Left lung (tissue), 14 donors: ENCODE results near the gene SNAP47. TPM values are rescaled to one million over a fixed set of nuclear protein-coding genes. Genes with fewer than 3 reads are reported as not detected.
"Not testable (repeated sequence)": the region's sequence is repeated elsewhere in the genome, so short reads cannot be mapped to it uniquely, and the experiment has no call there.

Experiments used
- ATAC-seq: fragments of 200-7000 bp; cut with Tn5 transposase; one replicate; pipeline ENCODE4 v1.9.1; 2020; ENCODE audit warnings: moderate library complexity
- DNase-seq, 4 donors: peaks; one replicate each; pipeline ENCODE4 v3.0.0-alpha.2; 2013 to 2020
- H3K27ac ChIP-seq, 2 donors: fragments of 200-600 bp; sonication (generic) in 1 of 2; one replicate each; pipeline versions ENCODE4 v1.5.0 to v1.8.0; 2020 to 2021
- H3K27me3 ChIP-seq, 2 donors: fragments of 200-600 bp; sonication (generic) in 1 of 2; one replicate each; pipeline versions ENCODE4 v1.5.0 to v1.8.0; 2020 to 2021
- H3K36me3 ChIP-seq, 2 donors: fragments of 200-600 bp; sonication (generic) in 1 of 2; one replicate each; pipeline versions ENCODE4 v1.5.0 to v1.8.0; 2020 to 2021
- H3K4me1 ChIP-seq, 2 donors: fragments of 200-600 bp; one replicate each; pipeline ENCODE4 v1.8.0; 2021
- H3K4me3 ChIP-seq, 2 donors: fragments of 200-600 bp; sonication (generic) in 1 of 2; one replicate each; pipeline versions ENCODE4 v1.5.0 to v1.8.0; 2020 to 2021; ENCODE audit warnings: mild to moderate bottlenecking in 1 of 2
- H3K9me3 ChIP-seq, 2 donors: fragments of 200-600 bp; sonication (generic) in 1 of 2; one replicate each; pipeline versions ENCODE4 v1.5.0 to v1.8.0; 2020 to 2021
- CTCF ChIP-seq, 2 donors: fragments of 200-600 bp; sonication (generic) in 1 of 2; IDR thresholded peaks; one replicate each; pipeline versions ENCODE4 v1.5.0 to v1.8.0; 2021; ENCODE audit warnings: antibody characterized with exemption in 2 of 2
- intact Hi-C, 2 donors: fragments of 100-400 bp; cut with DNase I; formaldehyde crosslinking; loops; one replicate each; pipeline versions ENCODE4 v1.11.2 to v1.14.2; 2022
- long read RNA-seq, 12 donors: library from polyadenylated mRNA in 2 of 12; unstranded in 2 of 12; transcript quantifications; one replicate each; pipeline ENCODE4 v2.0.0 and lab custom pipeline, GENCODE V29; 2019 to 2026
- polyA plus RNA-seq, 6 donors: library from polyadenylated mRNA; unstranded; fragments of 120-200 nt; gene quantifications; one replicate each; pipeline ENCODE4 v1.2.1, GENCODE V29; 2013; ENCODE audit not compliant: insufficient read length in 6 of 6
- total RNA-seq, 2 donors: library from RNA; stranded (reverse); fragmentation: NEBNext Ultra II Directional; extraction: Animal tissue kit (Norgen Biotek cat#: 25700); gene quantifications; one replicate each; pipeline ENCODE4 v1.2.1, GENCODE V29; 2021
- donor health status: DM: no; HTN: yes; CAD: no.
- donor health status: DM: no; HTN: no; CAD: no.

The SNAP47 gene
- total RNA-seq (10 to 100 TPM; 24.5 to 29.7 TPM), polyA plus RNA-seq (10 to 100 TPM; 40.0 to 44.9 (median 41.5) TPM)
- long read RNA-seq, donor 1, transcript SNAP47-202 (5 exons, 2,362 nt) = major isoform, 9 of 12 reads
- long read RNA-seq, donor 1, partial matches to known transcripts = 0 of 12 reads
- long read RNA-seq, donor 1, other reads (novel, unspliced or antisense) = 0 of 12 reads
- long read RNA-seq, donor 2, transcript SNAP47-202 (5 exons, 2,362 nt) = major isoform, 8 of 28 reads
- long read RNA-seq, donor 2, partial matches to known transcripts = 5 of 28 reads
- long read RNA-seq, donor 2, other reads (novel, unspliced or antisense) = 8 of 28 reads
- long read RNA-seq, donor 3, transcript SNAP47-202 (5 exons, 2,362 nt) = major isoform, 12 of 13 reads
- long read RNA-seq, donor 3, partial matches to known transcripts = 0 of 13 reads
- long read RNA-seq, donor 3, other reads (novel, unspliced or antisense) = 0 of 13 reads
- long read RNA-seq, donor 4, transcript SNAP47-202 (5 exons, 2,362 nt) = major isoform, 15 of 24 reads
- long read RNA-seq, donor 4, partial matches to known transcripts = 2 of 24 reads
- long read RNA-seq, donor 4, other reads (novel, unspliced or antisense) = 3 of 24 reads
- long read RNA-seq, donor 5, transcript SNAP47-202 (5 exons, 2,362 nt) = major isoform, 10 of 11 reads
- long read RNA-seq, donor 5, partial matches to known transcripts = 0 of 11 reads
- long read RNA-seq, donor 5, other reads (novel, unspliced or antisense) = 0 of 11 reads
- long read RNA-seq, donor 6, transcript SNAP47-202 (5 exons, 2,362 nt) = major isoform, 6 of 19 reads
- long read RNA-seq, donor 6, partial matches to known transcripts = 10 of 19 reads
- long read RNA-seq, donor 6, other reads (novel, unspliced or antisense) = 0 of 19 reads
- long read RNA-seq, donor 7, partial matches to known transcripts = 0 of 3 reads
- long read RNA-seq, donor 7, other reads (novel, unspliced or antisense) = 0 of 3 reads
- long read RNA-seq, donor 8, transcript SNAP47-202 (5 exons, 2,362 nt) = major isoform, 9 of 10 reads
- long read RNA-seq, donor 8, partial matches to known transcripts = 0 of 10 reads
- long read RNA-seq, donor 8, other reads (novel, unspliced or antisense) = 0 of 10 reads
- long read RNA-seq, donor 9 = 0 reads
- long read RNA-seq, donor 10, transcript SNAP47-202 (5 exons, 2,362 nt) = major isoform, 15 of 29 reads
- long read RNA-seq, donor 10, partial matches to known transcripts = 2 of 29 reads
- long read RNA-seq, donor 10, other reads (novel, unspliced or antisense) = 8 of 29 reads
- long read RNA-seq, donor 11, transcript SNAP47-202 (5 exons, 2,362 nt) = major isoform, 7 of 49 reads
- long read RNA-seq, donor 11, partial matches to known transcripts = 33 of 49 reads
- long read RNA-seq, donor 11, other reads (novel, unspliced or antisense) = 5 of 49 reads
- long read RNA-seq, donor 12, transcript SNAP47-202 (5 exons, 2,362 nt) = major isoform, 5 of 10 reads
- long read RNA-seq, donor 12, partial matches to known transcripts = 0 of 10 reads
- long read RNA-seq, donor 12, other reads (novel, unspliced or antisense) = 5 of 10 reads

GRCh38 chr1:227734856-227735538 is at the start of gene SNAP47, which contains the start of gene JMJD4:
Gene SNAP47, plus strand, starts transcription at chr1:227735435. Its CDS starts 12,302 bp downstream, at chr1:227747737.
Gene JMJD4, minus strand, starts transcription at chr1:227735302. Its CDS starts 29 bp downstream, at chr1:227735273.
- no peaks in the 10 kb centered on the region for H3K27me3 ChIP-seq
- intact Hi-C loops = no loop called here
- H3K4me1 ChIP-seq = peaks cover 8 to 30% of the 10 kb centered on the region in 2 donors
- ATAC-seq (peak; percentile 97), DNase-seq (peak; percentile 86 to 96 (median 93))
- TF ChIP-seq CTCF (IDR thresholded peaks at IDR 0.05) = no peak
- peaks cover 0 to 29% of the 10 kb centered on the region in 2 donors for H3K36me3 ChIP-seq
- peak within 1 kb of the TSS; percentile 73 to 76 for H3K27ac ChIP-seq
- peak within 1 kb of the TSS; percentile 91 to 97 for H3K4me3 ChIP-seq
- H3K9me3 ChIP-seq = no peaks in the 10 kb centered on the region

- H3K9me3 ChIP-seq = peaks cover 0 to 97% of the 10 kb centered on the region in 2 donors
- no peak overlapping the region for H3K4me3 ChIP-seq
- no peak for ATAC-seq
- no peak overlapping the region for H3K27ac ChIP-seq
- no peak for TF ChIP-seq CTCF (IDR thresholded peaks at IDR 0.05)
- no peaks in the 10 kb centered on the region for H3K4me1 ChIP-seq
- DNase-seq = no peak
- H3K27me3 ChIP-seq = no peaks in the 10 kb centered on the region
- H3K36me3 ChIP-seq = no peaks in the 10 kb centered on the region
- intact Hi-C loops = no loop called here
Observed at GRCh38 chr1:227685807-227686206, 49.4 kb upstream of the SNAP47 start.

- H3K27ac ChIP-seq = no peak overlapping the region
- TF ChIP-seq CTCF (IDR thresholded peaks at IDR 0.05) = no peak
- no peak overlapping the region for H3K4me3 ChIP-seq
- no peaks in the 10 kb centered on the region for H3K4me1 ChIP-seq
- H3K9me3 ChIP-seq = peaks cover 0 to 72% of the 10 kb centered on the region in 2 donors
- ATAC-seq (no peak), DNase-seq (no peak)
- no peaks in the 10 kb centered on the region for H3K27me3 ChIP-seq
- intact Hi-C loops = no loop called here
- H3K36me3 ChIP-seq = no peaks in the 10 kb centered on the region
Observed at GRCh38 chr1:227697321-227697864, 37.8 kb upstream of the SNAP47 start.

- H3K4me1 ChIP-seq, H3K36me3 ChIP-seq, DNase-seq, ATAC-seq, H3K27ac ChIP-seq, H3K4me3 ChIP-seq, H3K27me3 ChIP-seq, intact Hi-C loops: not testable (repeated sequence)
- peaks cover 0 to 67% of the 10 kb centered on the region in 2 donors for H3K9me3 ChIP-seq
Observed at GRCh38 chr1:227701631-227702030, 33.6 kb upstream of the SNAP47 start.
